ENCODE data around the gene CERK. TPM values are rescaled to one million over a fixed set of nuclear protein-coding genes. Genes with fewer than 3 reads are reported as not detected.

CERK gene
- total RNA-seq, 4 donors from 2014 or later = 14.6 to 34.0 (median 26.6) TPM

DNA sequence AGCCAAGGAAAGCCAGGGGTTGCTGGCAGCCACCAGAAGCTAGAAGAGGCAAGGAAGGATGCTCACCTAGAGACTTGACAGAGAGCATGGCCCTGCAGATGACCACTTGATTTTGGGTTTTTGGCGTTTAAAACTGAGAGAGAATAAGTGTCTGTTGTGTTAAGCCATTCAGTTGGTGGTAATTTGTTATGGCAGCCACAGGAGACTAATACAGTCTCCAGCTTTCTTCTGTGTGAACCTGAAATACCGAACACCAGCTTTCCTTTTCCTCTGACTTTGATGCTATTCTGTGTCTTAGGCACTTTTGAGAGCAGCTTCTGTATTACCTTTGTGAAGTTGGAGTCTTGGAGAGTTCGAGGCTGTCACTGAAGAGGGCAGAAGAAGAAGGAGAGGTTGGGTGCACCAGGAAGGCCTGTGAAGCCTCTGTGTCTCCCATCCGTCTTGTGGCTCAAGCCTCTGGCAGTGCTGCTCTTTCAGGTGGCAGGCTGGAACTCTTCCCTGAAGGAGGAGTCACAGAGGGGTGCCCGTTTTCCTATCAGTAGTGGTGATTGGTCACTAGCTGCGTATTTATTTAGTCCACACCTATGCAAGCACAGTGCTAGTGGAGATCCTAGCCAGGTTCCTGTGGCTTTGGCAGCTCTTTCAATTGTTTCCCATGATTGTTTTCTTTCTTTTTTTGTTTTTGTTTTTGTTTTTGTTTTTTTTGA, 26.9 kb upstream of the CERK start:
- H3K27ac ChIP-seq = peak overlapping the region in 1 of 4 donors; percentile 34

DNA sequence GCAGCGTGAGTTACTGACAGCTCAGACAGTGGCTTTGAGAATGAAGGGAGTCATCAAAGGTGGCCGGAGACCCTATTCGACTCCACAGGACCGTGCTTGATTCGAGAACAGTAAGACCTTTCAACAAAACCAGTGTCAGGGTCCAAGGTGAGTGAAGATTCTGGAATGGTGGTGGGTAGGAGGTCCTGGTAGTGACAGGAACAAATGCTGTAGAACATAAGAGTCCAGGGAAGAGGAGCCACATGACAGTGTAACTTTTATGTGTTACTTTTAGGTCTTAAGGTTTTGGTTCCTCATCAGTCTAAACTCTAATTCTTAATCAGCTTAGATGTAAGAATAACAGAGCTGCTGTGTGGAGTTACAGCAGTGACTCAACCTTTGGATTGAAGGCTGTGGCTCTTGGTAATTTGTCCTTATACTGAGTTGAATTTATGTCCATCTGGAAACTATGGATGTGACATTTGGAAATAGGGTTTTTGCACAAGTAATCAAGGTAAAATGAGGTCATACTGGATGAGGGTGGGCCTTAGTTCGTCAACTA, 26.2 kb upstream of the CERK start:
- WGBS, 2 donors = 81 to 91% methylated on average over 6 of the region's 6 CpGs
- intact Hi-C loops (cut with DNase I) = no loop called here
- H3K27ac ChIP-seq = peak overlapping the region; percentile 38 to 95 (median 94)
- TF ChIP-seq POLR2A (IDR thresholded peaks at IDR 0.05) = no peak
- TF ChIP-seq, protein P1, sequence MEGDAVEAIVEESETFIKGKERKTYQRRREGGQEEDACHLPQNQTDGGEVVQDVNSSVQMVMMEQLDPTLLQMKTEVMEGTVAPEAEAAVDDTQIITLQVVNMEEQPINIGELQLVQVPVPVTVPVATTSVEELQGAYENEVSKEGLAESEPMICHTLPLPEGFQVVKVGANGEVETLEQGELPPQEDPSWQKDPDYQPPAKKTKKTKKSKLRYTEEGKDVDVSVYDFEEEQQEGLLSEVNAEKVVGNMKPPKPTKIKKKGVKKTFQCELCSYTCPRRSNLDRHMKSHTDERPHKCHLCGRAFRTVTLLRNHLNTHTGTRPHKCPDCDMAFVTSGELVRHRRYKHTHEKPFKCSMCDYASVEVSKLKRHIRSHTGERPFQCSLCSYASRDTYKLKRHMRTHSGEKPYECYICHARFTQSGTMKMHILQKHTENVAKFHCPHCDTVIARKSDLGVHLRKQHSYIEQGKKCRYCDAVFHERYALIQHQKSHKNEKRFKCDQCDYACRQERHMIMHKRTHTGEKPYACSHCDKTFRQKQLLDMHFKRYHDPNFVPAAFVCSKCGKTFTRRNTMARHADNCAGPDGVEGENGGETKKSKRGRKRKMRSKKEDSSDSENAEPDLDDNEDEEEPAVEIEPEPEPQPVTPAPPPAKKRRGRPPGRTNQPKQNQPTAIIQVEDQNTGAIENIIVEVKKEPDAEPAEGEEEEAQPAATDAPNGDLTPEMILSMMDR (IDR thresholded peaks at IDR 0.05) = no peak
- peak overlapping the region in 1 of 4 donors; percentile 72 for H3K4me3 ChIP-seq
- H3K36me3 ChIP-seq = peaks cover 0 to 5% (median 0%) of the 10 kb centered on the region in 3 donors
- no peak for DNase-seq
- H3K27me3 ChIP-seq = no peaks in the 10 kb centered on the region
- peaks cover 19 to 70% (median 26%) of the 10 kb centered on the region in 3 donors for H3K4me1 ChIP-seq
- no peaks in the 10 kb centered on the region for H3K9me3 ChIP-seq

More for the DNA sequence above, 26.9 kb upstream of the CERK start:
- WGBS, 2 donors = 85% methylated on average over 6 of the region's 6 CpGs
- no peak for DNase-seq
- intact Hi-C loops (cut with DNase I) = no loop called here
- H3K4me1 ChIP-seq = peaks cover 19 to 75% (median 27%) of the 10 kb centered on the region in 3 donors
- TF ChIP-seq, protein P1 (IDR thresholded peaks at IDR 0.05) = no peak
- TF ChIP-seq POLR2A (IDR thresholded peaks at IDR 0.05) = no peak
- no peak overlapping the region for H3K4me3 ChIP-seq
- H3K36me3 ChIP-seq = peaks cover 0 to 5% (median 0%) of the 10 kb centered on the region in 3 donors
- H3K9me3 ChIP-seq = no peaks in the 10 kb centered on the region
- no peaks in the 10 kb centered on the region for H3K27me3 ChIP-seq

DNA sequence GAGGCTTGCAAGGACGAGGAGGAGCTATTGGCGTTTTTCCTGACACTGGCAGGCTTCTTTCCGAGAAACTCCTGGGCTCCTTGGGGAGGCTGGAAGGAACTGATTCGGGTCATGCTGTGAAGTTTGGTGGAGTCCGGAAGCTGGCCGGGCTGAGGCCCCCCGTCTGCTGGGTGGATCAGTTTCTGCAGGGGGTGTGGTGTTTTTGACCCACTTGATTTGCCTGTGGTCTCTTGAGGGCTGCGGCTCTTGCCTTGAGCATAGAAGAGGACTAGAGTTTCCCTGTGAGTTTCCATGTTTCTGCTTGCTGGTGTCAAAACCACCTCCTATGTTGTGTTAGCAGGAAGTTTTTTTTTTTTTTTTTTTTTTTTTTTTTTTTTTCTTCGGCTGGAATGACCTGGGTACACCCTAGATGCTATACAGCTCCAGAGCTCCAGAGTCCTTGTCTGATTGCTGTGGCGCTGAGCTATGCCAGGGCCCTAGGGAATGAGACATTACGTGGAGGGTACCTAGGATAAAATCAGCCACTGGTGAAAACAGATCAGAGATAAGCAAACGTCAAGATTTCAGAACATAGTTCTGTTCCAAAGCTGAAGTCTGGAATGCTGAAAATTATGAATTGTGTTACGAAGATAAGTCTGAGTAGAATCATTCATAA, 25.1 kb upstream of the CERK start:
- intact Hi-C loops (cut with DNase I) = no loop called here
- TF ChIP-seq, protein P1 (IDR thresholded peaks at IDR 0.05) = peak in 1 of 6 experiments; percentile 5
- no peak for TF ChIP-seq POLR2A (IDR thresholded peaks at IDR 0.05)
- 12 to 16% methylated on average over 12 of the region's 13 CpGs for WGBS, 2 donors
- peak overlapping the region; percentile 93 to 95 (median 94) for H3K27ac ChIP-seq
- H3K4me3 ChIP-seq = peak overlapping the region; percentile 72 to 96 (median 86)
- H3K27me3 ChIP-seq = no peaks in the 10 kb centered on the region
- peaks cover 19 to 70% (median 34%) of the 10 kb centered on the region in 3 donors for H3K4me1 ChIP-seq
- H3K36me3 ChIP-seq = peaks cover 0 to 5% (median 0%) of the 10 kb centered on the region in 3 donors
- no peak for DNase-seq
- H3K9me3 ChIP-seq = no peaks in the 10 kb centered on the region

DNA sequence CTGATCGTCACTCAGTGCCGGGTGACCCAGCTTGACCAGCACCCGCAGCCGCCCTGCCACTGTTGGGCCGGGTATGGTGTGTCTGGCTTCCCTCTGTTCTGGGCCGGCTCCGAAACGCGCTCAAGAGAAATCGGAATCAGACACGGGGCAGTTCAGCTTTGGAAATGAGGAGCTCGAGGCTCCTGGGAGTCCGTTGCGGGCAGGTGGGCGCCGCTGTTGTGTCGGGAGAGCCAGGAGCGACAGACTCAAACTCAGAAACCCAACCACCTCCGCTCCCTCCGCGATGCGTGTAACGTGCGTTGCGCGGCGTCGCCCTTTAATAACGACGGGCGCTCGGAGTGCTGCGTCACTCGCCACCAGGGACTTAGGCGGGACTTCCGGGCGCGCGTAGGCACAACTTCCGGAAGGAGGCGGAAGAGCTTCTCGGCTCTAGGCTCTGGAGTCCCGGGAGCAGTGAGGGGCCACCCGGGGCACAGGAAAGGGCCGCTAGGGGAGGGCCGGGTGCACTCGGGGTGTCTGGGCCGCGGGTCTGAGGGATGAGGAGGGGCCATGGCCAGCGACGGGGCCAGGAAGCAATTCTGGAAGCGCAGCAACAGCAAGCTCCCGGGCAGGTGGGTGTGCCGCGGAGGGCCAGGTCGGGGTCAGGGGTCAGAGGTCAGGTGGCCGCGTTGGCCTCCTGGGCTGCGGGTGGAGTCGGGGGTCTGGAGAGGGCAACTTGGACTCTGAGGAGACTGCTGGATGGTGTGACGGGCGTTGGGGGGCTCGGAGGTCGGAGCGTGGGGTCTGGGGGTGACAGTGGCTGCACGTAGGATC, 24.4 kb upstream of the CERK start, which contains the start of gene TBC1D22A:
TSS of gene TBC1D22A (plus strand) at position 413 of the 813 bp plus-strand sequence. CDS start at position 550, 137 bp downstream.
- H3K9me3 ChIP-seq = no peaks in the 10 kb centered on the region
- H3K36me3 ChIP-seq = peaks cover 0 to 2% (median 0%) of the 10 kb centered on the region in 3 donors
- WGBS, 2 donors = 0 to 2% methylated on average over 8 to 11 of the region's 66 CpGs
- peak; percentile 65 for DNase-seq
- intact Hi-C loops (cut with DNase I) = no loop called here
- TF ChIP-seq POLR2A (IDR thresholded peaks at IDR 0.05) = peak in 3 of 4 donors; percentile 83 to 98 (median 95)
- TF ChIP-seq, protein P1 (IDR thresholded peaks at IDR 0.05) = peak in 4 of 6 experiments; percentile 14 to 36 (median 17)
- peak within 1 kb of the TSS; percentile 72 to 96 (median 86) for H3K4me3 ChIP-seq
- no peaks in the 10 kb centered on the region for H3K27me3 ChIP-seq
- peaks cover 19 to 66% (median 34%) of the 10 kb centered on the region in 3 donors for H3K4me1 ChIP-seq
- H3K27ac ChIP-seq = peak within 1 kb of the TSS; percentile 93 to 95 (median 94)

Measured in esophagus squamous epithelium (tissue), 5 donors.